Kidney (tissue), 14 donors: ENCODE data around the gene FOXD1. TPM values are rescaled to one million over a fixed set of nuclear protein-coding genes. Genes with fewer than 3 reads are reported as not detected.
A peak's percentile ranks its signal among the peaks of the same experiment; 100 is the strongest.

ENCODE experiments used
- DNase-seq, 5 donors: peaks; one replicate each; pipeline ENCODE4 v3.0.0-alpha.2; 2013 to 2020
- FAIRE-seq: peaks from 2 replicates; lab custom pipeline; 2012; peaks lifted over from hg19 to GRCh38; lab: Jason Lieb, UNC
- H3K27ac ChIP-seq, 2 donors: one replicate each; pipeline ENCODE4 v1.7.0; 2013; ENCODE audit warnings: low read depth in 2 of 2, low read length in 2 of 2, inconsistent platforms in 1 of 2
- H3K27me3 ChIP-seq: one replicate; pipeline ENCODE4 v1.7.1; 2013; ENCODE audit warnings: low read length, inconsistent platforms; ENCODE audit not compliant: control insufficient read depth, insufficient read depth
- H3K36me3 ChIP-seq, 3 donors: one replicate each; pipeline versions ENCODE4 v1.7.0 to v1.7.1; 2013; ENCODE audit warnings: low read length in 3 of 3, control low read depth in 1 of 3, inconsistent platforms in 1 of 3; ENCODE audit not compliant: insufficient read depth in 3 of 3, control insufficient read depth in 2 of 3
- H3K4me1 ChIP-seq, 3 donors: one replicate each; pipeline versions ENCODE4 v1.7.0 to v1.7.1; 2013; ENCODE audit warnings: low read length in 3 of 3, inconsistent platforms in 1 of 3, low read depth in 1 of 3; ENCODE audit not compliant: control insufficient read depth in 2 of 3, insufficient read depth in 2 of 3
- H3K4me3 ChIP-seq, 3 donors: one replicate each; pipeline versions ENCODE4 v1.7.0 to v1.8.1; 2013; ENCODE audit warnings: low read length in 3 of 3, control low read depth in 1 of 3, inconsistent platforms in 1 of 3
- H3K9ac ChIP-seq, 3 donors: one replicate each; pipeline versions ENCODE4 v1.7.0 to v1.7.1; 2013; ENCODE audit warnings: low read length in 3 of 3, control low read depth in 1 of 3, inconsistent platforms in 1 of 3
- H3K9me3 ChIP-seq, 3 donors: one replicate each; pipeline versions ENCODE4 v1.7.0 to v1.7.1; 2013; ENCODE audit warnings: low read length in 3 of 3, control low read depth in 1 of 3, inconsistent platforms in 1 of 3; ENCODE audit not compliant: control insufficient read depth in 2 of 3, insufficient read depth in 1 of 3
- CTCF ChIP-seq: IDR thresholded peaks from 3 replicates; pipeline ENCODE4 v1.5.1; 2012; ENCODE audit warnings: mild to moderate bottlenecking, moderate library complexity, borderline replicate concordance; ENCODE audit not compliant: insufficient read depth; ENCODE audit errors: extremely low read depth
- intact Hi-C: fragments of 100-400 bp; cut with DNase I; formaldehyde crosslinking; loops from one replicate; pipeline ENCODE4 v1.11.1; 2022
- polyA plus RNA-seq: library from polyadenylated mRNA; stranded (reverse); fragments of 350-450 nt; fragmentation: Illumina TruSeq; extraction: RNeasy Lipid Tissue Mini Kit (QIAGEN cat#74804); gene quantifications from one replicate; pipeline ENCODE4 v1.2.3, GENCODE V29; 2014; ENCODE audit warnings: low read depth, low replicate concordance; ENCODE audit not compliant: insufficient read depth
- total RNA-seq: library from RNA; stranded (reverse); fragmentation: NEBNext Ultra II Directional; extraction: Animal tissue kit (Norgen Biotek cat#: 25700); gene quantifications from one replicate; pipeline ENCODE4 v1.2.1, GENCODE V29; 2021
- donor health status: control.
- donor health status: control.
- donor health status: control.
- donor health status: control.
- donor health status: control.
- donor health status: DM: yes; HTN: yes; CAD: no.
- donor health status: Normal renal cell carcinoma (clear cell type).

FOXD1 gene
- total and polyA plus RNA-seq, 2 donors from 2014 or later, result 2.5 to 5.9 TPM

GRCh38 chr5:73446631-73447529, 1.7 kb downstream of the FOXD1 start:
- Histone ChIP-seq H3K27ac (no peak overlapping the region), H3K36me3 (no peaks in the 10 kb centered on the region), H3K9me3 (no peaks in the 10 kb centered on the region), H3K4me3 (peak overlapping the region; percentile 44 to 63 (median 48)), H3K27me3 (peaks cover 45% of the 10 kb centered on the region), H3K4me1 (peaks cover 0 to 4% (median 2%) of the 10 kb centered on the region in 3 donors), H3K9ac (peak overlapping the region in 1 of 3 donors; percentile 26)
- FAIRE-seq, result no peak
- intact Hi-C loops, result loop anchor here (10.0 kb wide), 1 partner anchor 232 kb away; no protein-coding TSS in a partner anchor
- peak in 4 of 5 donors; percentile 34 to 78 (median 46) for DNase-seq
- TF ChIP-seq CTCF, result no peak

GRCh38 chr5:73445665-73446630, 2.6 kb downstream of the FOXD1 start:
- Histone ChIP-seq H3K9me3 (no peaks in the 10 kb centered on the region), H3K36me3 (no peaks in the 10 kb centered on the region), H3K27me3 (peaks cover 40% of the 10 kb centered on the region), H3K4me1 (peaks cover 0 to 4% (median 2%) of the 10 kb centered on the region in 3 donors), H3K4me3 (peak overlapping the region; percentile 44 to 63 (median 48)), H3K9ac (peak overlapping the region in 1 of 3 donors; percentile 26), H3K27ac (no peak overlapping the region)
- DNase-seq (peak in 1 of 5 donors; percentile 37), FAIRE-seq (no peak)
- intact Hi-C loops, result loop anchor here (10.0 kb wide), 1 partner anchor 231 kb away; no protein-coding TSS in a partner anchor
- TF ChIP-seq CTCF, result no peak

GRCh38 chr5:73444499-73445438, 3.8 kb downstream of the FOXD1 start:
- H3K27ac ChIP-seq, result no peak overlapping the region
- H3K4me1 ChIP-seq, result peaks cover 0 to 4% (median 0%) of the 10 kb centered on the region in 3 donors
- FAIRE-seq (no peak), DNase-seq (peak in 3 of 5 donors; percentile 43 to 67 (median 51))
- H3K36me3 ChIP-seq, result no peaks in the 10 kb centered on the region
- intact Hi-C loops, result loop anchor here (10.0 kb wide), 1 partner anchor 230 kb away; no protein-coding TSS in a partner anchor
- peak overlapping the region in 1 of 3 donors; percentile 63 for H3K4me3 ChIP-seq
- peak overlapping the region in 1 of 3 donors; percentile 24 for H3K9ac ChIP-seq
- H3K27me3 ChIP-seq, result peaks cover 34% of the 10 kb centered on the region
- H3K9me3 ChIP-seq, result no peaks in the 10 kb centered on the region
- TF ChIP-seq CTCF, result no peak
